ENCODE results near the gene NECTIN1.

Gene NECTIN1

DNA sequence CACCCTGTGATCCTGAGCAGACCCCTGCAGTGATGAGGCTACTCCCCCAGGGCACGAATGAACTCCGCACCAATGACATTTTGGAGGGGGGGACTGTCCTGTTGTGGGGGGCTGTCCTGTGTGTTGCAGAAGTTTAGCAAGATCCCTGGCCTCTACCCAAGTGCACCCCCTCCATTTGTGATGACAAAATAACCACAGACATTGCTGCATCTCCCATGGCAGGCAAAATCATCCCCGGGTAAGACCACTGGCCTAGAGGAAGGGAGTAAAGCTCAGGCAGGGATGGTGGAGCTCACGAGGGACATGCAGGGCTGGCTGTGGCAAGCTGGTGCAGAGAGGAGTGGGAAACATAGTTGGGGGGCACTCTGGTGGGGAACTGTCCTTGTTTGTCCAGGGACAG is 40.6 kb downstream of the NECTIN1 start:
- no peaks in the 10 kb centered on the region for H3K27me3 ChIP-seq (ENCODE audit: control insufficient read depth, insufficient read depth, low read length)
- H3K9me3 ChIP-seq (ENCODE audit: control insufficient read depth, insufficient read depth, low read length): no peaks in the 10 kb centered on the region
- H3K4me1 ChIP-seq (ENCODE audit: control insufficient read depth, insufficient read depth, low read length): peaks cover 52% of the 10 kb centered on the region
- H3K27ac ChIP-seq (ENCODE audit: low read depth, low read length): no peak overlapping the region
- no peaks in the 10 kb centered on the region for H3K36me3 ChIP-seq (ENCODE audit: control insufficient read depth, insufficient read depth, low read length)
- no peak overlapping the region for H3K4me3 ChIP-seq (ENCODE audit: low read depth, low read length)
- no peak overlapping the region for H3K9ac ChIP-seq (ENCODE audit: low read depth, low read length)

DNA sequence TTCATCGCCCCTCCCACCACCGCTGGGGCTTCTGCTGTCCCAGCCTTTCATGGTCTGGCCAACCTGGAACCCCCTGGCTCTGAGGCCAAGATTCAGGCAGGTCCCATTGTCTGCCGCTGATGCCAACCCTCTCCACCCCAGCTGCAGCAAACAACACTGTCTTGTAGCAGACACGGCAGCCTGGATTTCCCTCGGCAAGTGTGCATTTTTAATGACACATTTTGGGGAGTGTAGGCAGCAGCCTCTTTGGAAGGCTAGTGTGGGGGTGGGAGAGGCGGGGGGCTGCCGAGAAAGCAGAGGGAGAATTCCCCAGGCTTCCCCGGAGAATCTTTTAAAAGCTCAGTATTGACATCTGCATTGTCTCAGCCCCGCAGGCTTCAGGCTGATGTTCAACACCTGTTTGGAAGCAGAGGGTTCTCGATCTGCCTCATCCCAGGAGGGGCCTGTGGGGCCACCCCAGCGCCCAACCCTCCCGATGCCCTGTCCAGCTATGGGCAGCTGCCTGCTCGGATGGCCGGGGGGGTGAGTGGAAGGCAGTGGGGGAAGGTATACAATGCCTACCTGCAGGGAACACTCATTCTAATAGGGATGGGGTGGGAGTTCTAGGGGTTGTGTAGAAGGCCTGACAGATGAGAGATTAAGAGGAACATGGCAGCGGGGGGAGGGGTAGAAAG is 41.5 kb downstream of the NECTIN1 start:
- H3K36me3 ChIP-seq (ENCODE audit: control insufficient read depth, insufficient read depth, low read length): no peaks in the 10 kb centered on the region
- H3K9ac ChIP-seq (ENCODE audit: low read depth, low read length): no peak overlapping the region
- H3K4me3 ChIP-seq (ENCODE audit: low read depth, low read length): no peak overlapping the region
- no peaks in the 10 kb centered on the region for H3K9me3 ChIP-seq (ENCODE audit: control insufficient read depth, insufficient read depth, low read length)
- peaks cover 46% of the 10 kb centered on the region for H3K4me1 ChIP-seq (ENCODE audit: control insufficient read depth, insufficient read depth, low read length)
- no peaks in the 10 kb centered on the region for H3K27me3 ChIP-seq (ENCODE audit: control insufficient read depth, insufficient read depth, low read length)
- peak overlapping the region; percentile 15 for H3K27ac ChIP-seq (ENCODE audit: low read depth, low read length)

DNA sequence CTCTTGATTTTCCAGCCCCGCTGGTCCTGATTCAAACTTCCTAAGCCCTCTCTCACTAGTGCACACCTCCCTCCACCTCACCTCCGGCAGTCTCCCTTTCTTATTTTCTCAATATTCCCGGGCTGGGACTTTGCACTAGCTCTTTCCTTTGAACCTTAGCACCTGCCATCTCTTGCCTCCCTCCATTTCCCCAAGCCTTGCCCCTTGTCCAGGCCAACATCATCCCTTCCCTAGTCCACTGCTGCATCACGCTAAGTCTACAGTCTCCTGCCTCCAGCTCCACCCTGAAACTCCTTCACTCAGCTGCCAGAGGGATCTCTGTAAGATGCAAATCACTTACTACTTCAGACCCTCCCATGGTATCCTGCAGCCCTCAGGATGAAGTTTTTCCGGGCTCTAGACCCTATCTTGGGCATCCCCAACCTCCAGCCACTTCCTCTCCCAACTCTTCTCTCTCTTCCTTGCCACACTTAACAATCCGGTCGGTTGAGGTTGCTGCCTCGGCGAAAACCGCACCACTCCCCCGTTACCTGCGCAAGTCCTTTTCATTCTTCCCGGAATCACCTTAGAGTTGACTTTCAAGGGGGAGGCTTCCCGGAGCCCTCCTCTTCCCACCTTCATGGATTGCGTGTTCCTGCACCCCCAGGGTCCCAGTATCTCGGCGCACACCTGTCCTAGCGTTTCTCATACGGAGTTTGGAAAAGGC is 42.7 kb downstream of the NECTIN1 start:
- H3K9ac ChIP-seq (ENCODE audit: low read depth, low read length): no peak overlapping the region
- no peak overlapping the region for H3K27ac ChIP-seq (ENCODE audit: low read depth, low read length)
- no peak overlapping the region for H3K4me3 ChIP-seq (ENCODE audit: low read depth, low read length)
- no peaks in the 10 kb centered on the region for H3K36me3 ChIP-seq (ENCODE audit: control insufficient read depth, insufficient read depth, low read length)
- H3K27me3 ChIP-seq (ENCODE audit: control insufficient read depth, insufficient read depth, low read length): no peaks in the 10 kb centered on the region
- no peaks in the 10 kb centered on the region for H3K9me3 ChIP-seq (ENCODE audit: control insufficient read depth, insufficient read depth, low read length)
- H3K4me1 ChIP-seq (ENCODE audit: control insufficient read depth, insufficient read depth, low read length): peaks cover 34% of the 10 kb centered on the region

DNA sequence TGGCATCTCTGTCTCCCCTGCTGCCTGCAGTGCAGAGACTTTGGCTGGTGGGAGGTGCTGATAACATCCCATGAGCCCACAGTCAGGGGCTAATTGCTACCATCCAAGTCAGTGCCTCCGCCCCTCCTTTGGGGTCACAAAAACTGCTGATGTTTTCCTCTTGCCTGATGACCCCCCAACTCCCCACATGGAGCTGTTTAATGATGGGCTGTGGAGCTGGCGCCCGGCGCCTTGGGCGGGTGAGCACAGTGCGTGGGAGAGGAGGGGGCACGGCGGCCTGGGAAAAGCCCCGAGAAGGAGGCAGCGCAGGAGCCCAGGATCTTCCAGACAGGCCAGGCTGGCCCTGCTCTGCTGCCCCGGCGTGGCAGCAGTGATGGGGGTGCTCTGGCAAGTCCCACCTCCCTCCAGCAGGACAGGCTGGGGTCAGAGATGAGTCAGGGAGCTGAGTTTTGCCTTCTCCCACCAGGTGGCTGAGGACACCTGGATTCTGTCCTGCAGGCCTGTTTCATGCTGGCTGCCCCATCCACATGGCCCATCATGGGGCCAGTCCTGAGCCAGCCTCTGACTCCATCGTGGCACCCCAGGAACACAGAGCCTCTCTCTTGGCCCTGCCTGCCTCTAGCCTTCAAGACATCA is 43.8 kb downstream of the NECTIN1 start:
- Histone ChIP-seq H3K4me1 (ENCODE audit: control insufficient read depth, insufficient read depth, low read length) (peaks cover 29% of the 10 kb centered on the region), H3K9me3 (ENCODE audit: control insufficient read depth, insufficient read depth, low read length) (no peaks in the 10 kb centered on the region), H3K27me3 (ENCODE audit: control insufficient read depth, insufficient read depth, low read length) (no peaks in the 10 kb centered on the region), H3K9ac (ENCODE audit: low read depth, low read length) (no peak overlapping the region), H3K27ac (ENCODE audit: low read depth, low read length) (no peak overlapping the region), H3K4me3 (ENCODE audit: low read depth, low read length) (no peak overlapping the region), H3K36me3 (ENCODE audit: control insufficient read depth, insufficient read depth, low read length) (no peaks in the 10 kb centered on the region)

DNA sequence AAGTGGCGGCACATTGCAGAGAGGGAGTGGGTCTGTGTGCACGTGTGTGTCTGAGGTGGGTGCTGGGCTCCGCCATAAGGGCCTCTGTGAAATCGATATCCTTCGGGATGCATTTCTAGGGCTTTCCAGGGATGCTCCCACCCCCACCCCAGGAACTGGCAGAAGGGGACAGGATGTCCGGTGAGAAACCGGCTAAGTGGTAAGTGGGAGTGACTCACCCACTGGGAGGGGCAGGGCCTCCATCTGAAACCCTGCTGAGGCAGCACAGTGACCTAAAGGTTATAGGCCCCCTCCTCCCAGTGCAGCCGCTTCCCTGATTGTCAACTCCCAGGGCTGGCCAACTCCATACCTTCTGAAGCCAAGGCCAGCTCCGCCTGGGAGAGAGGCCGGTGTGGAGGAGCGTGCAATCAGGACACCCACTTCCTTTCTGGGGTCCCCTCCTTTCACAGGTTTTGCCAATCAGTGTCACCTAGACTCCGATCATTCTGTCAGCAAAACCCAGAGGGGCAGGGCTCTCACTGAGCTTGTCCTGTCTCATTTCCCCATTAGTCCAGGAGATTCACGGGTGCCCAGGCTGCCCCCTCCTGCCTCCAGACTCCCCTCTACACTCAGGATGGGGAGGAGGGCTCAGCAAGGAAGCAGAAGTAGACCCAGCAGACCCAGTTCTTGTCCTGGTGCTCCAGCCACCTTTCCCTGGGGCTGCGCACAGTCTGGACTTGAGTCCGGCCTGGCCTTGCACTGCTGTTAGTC is 44.5 kb downstream of the NECTIN1 start:
- no peaks in the 10 kb centered on the region for H3K9me3 ChIP-seq (ENCODE audit: control insufficient read depth, insufficient read depth, low read length)
- no peaks in the 10 kb centered on the region; the same call in 1 of the 2 replicates for H3K36me3 ChIP-seq (ENCODE audit: control insufficient read depth, insufficient read depth, low read length)
- peak overlapping the region; percentile 46 for H3K27ac ChIP-seq (ENCODE audit: low read depth, low read length)
- H3K27me3 ChIP-seq (ENCODE audit: control insufficient read depth, insufficient read depth, low read length): no peaks in the 10 kb centered on the region
- H3K9ac ChIP-seq (ENCODE audit: low read depth, low read length): no peak overlapping the region
- H3K4me1 ChIP-seq (ENCODE audit: control insufficient read depth, insufficient read depth, low read length): peaks cover 29% of the 10 kb centered on the region
- H3K4me3 ChIP-seq (ENCODE audit: low read depth, low read length): no peak overlapping the region

DNA sequence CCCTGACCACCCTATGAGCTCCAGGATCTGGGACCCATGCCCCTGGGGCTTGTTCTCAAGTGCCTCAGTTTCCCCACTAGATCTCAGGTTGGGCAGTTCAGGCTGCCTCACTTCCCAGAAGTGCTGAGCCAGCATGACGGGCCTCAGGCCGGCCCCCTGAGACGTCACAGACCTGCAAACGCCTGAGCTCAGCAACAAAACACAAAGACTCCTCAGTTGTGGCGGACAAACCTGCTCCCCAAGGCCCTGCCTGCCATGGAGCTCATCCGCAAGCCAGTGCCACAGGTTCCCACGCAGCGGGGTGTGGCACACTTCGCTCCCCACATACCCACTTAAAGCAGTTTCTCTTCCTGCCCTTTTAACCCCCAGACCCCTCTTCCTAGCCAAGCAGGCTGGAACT is 45.2 kb downstream of the NECTIN1 start:
- no peak overlapping the region for H3K4me3 ChIP-seq (ENCODE audit: low read depth, low read length)
- peaks cover 29% of the 10 kb centered on the region for H3K4me1 ChIP-seq (ENCODE audit: control insufficient read depth, insufficient read depth, low read length)
- peaks cover 3% of the 10 kb centered on the region; the same call in 1 of the 2 replicates for H3K9me3 ChIP-seq (ENCODE audit: control insufficient read depth, insufficient read depth, low read length)
- no peaks in the 10 kb centered on the region for H3K27me3 ChIP-seq (ENCODE audit: control insufficient read depth, insufficient read depth, low read length)
- H3K27ac ChIP-seq (ENCODE audit: low read depth, low read length): peak overlapping the region; percentile 46
- no peaks in the 10 kb centered on the region; the same call in 1 of the 2 replicates for H3K36me3 ChIP-seq (ENCODE audit: control insufficient read depth, insufficient read depth, low read length)
- H3K9ac ChIP-seq (ENCODE audit: low read depth, low read length): no peak overlapping the region

DNA sequence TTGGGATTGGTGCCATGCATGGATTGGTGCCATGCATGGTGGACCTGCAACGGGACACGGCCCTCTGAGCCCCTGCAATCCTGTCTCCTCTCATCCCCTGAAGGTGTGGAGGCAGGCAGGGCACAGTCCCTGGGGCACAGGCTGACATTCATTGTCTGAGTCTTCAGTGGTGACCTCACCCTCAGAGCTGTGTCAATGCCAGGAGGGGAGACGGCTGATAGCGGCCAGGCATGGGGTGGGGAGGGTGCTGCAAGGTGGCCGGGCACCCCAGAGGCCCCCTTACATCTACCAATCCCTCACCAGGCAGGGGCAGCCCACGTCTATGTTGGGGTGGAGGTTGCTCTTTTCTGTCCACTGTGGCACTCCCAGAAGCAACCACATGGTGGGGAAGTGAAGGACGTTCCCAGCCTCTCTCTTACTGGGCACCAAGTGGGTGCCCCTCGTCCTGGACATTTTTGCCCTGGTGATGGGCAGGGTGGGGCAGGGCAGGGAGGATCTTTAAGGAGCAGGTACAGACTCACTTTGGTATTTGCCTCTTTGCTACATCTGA is 47.6 kb downstream of the NECTIN1 start:
- Histone ChIP-seq H3K9ac (ENCODE audit: low read depth, low read length) (no peak overlapping the region), H3K27ac (ENCODE audit: low read depth, low read length) (no peak overlapping the region)

DNA sequence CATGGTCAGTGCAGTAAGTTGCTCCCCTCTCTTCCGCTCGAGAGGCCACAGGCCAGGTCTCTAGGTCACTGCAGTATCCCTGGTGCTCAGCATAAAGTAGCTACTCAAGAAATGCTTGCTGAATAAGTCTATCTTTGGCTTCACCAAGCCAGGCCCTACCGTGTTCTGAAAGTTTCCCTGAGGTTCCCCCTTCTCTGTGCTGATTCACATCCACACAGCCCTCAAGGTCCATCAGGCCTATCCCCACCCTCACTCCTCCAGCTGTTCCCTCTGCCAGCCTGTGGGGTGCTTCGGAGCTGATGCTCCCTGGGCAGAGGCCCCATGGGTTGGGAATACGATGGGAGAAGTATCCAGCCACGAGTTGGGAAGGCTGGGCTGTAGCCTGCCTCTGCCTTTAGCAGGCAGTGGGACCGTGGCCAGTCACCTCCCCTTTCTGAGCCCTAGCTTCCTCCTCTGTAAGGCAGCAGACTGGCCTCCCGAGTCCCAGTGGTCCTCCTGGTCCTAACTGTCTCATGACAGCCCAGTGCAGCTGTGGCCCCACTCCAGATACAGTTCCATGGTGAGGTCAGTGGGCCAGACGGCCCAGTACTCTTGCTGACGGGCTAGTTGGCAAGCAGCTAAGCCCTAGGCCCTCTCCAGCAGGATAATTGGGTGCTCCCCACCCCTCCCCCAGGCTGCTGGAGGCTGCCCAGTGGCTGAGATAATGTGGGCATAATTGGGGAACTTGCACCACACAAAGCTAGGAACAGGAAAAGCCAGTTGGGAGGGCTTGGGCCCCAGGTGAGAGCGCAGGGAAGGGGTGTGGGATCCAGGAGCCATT is 48.2 kb downstream of the NECTIN1 start:
- Histone ChIP-seq H3K27me3 (ENCODE audit: control insufficient read depth, insufficient read depth, low read length) (no peaks in the 10 kb centered on the region), H3K27ac (ENCODE audit: low read depth, low read length) (no peak overlapping the region), H3K9me3 (ENCODE audit: control insufficient read depth, insufficient read depth, low read length) (peaks cover 13% of the 10 kb centered on the region), H3K4me3 (ENCODE audit: low read depth, low read length) (no peak overlapping the region), H3K9ac (ENCODE audit: low read depth, low read length) (no peak overlapping the region), H3K36me3 (ENCODE audit: control insufficient read depth, insufficient read depth, low read length) (peaks cover 26% of the 10 kb centered on the region), H3K4me1 (ENCODE audit: control insufficient read depth, insufficient read depth, low read length) (peaks cover 13% of the 10 kb centered on the region; the same call in 1 of the 2 replicates)

More for the DNA sequence above, 47.6 kb downstream of the NECTIN1 start:
- Histone ChIP-seq H3K27me3 (ENCODE audit: control insufficient read depth, insufficient read depth, low read length) (no peaks in the 10 kb centered on the region), H3K4me3 (ENCODE audit: low read depth, low read length) (no peak overlapping the region), H3K36me3 (ENCODE audit: control insufficient read depth, insufficient read depth, low read length) (peaks cover 20% of the 10 kb centered on the region), H3K9me3 (ENCODE audit: control insufficient read depth, insufficient read depth, low read length) (peaks cover 13% of the 10 kb centered on the region), H3K4me1 (ENCODE audit: control insufficient read depth, insufficient read depth, low read length) (peaks cover 13% of the 10 kb centered on the region; the same call in 1 of the 2 replicates)

DNA sequence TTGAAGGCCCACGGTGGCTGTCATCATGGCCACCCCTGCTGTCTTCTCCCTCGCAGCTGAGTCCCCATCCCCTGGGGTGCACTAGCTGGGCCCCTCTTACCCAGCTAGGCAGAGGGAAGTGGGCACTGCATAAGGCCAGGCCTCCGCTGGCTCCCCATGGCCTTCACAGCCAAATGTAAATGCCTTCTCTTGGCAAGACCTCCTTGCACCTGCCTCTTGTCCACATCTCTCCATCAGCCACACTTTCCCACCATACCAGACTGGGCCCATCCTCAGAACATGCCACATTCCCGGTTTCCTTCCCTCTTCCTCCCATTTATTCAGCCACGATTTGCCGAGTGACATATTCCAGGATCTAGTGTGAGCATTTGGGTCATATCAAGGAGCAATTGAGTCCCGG is 49.7 kb downstream of the NECTIN1 start:
- no peak overlapping the region for H3K9ac ChIP-seq (ENCODE audit: low read depth, low read length)

DNA sequence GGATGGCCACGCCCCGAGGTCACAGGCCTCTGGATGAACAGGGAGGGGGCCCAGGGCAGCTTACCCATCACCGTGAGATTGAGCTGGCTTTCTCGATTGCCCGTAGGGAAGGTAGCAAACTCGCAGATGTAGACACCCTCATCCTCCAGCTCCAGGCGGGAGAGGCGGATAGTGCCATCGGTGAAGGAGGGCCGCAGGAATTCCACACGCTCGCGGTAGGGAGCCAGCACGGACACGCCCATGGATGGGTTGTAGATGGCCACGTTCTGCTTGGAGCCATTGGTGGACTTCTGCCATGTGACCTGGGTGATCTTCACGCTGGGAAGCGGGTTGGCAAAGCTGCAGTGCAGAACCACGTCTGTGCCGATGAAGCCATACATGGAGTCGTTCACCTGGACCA is 50.6 kb downstream of the NECTIN1 start:
- peaks cover 46% of the 10 kb centered on the region for H3K36me3 ChIP-seq (ENCODE audit: control insufficient read depth, insufficient read depth, low read length)

More for the DNA sequence above, 49.7 kb downstream of the NECTIN1 start:
- no peak overlapping the region for H3K4me3 ChIP-seq (ENCODE audit: low read depth, low read length)
- H3K36me3 ChIP-seq (ENCODE audit: control insufficient read depth, insufficient read depth, low read length): peaks cover 36% of the 10 kb centered on the region
- H3K9me3 ChIP-seq (ENCODE audit: control insufficient read depth, insufficient read depth, low read length): peaks cover 13% of the 10 kb centered on the region
- H3K27me3 ChIP-seq (ENCODE audit: control insufficient read depth, insufficient read depth, low read length): no peaks in the 10 kb centered on the region
- H3K27ac ChIP-seq (ENCODE audit: low read depth, low read length): no peak overlapping the region
- H3K4me1 ChIP-seq (ENCODE audit: control insufficient read depth, insufficient read depth, low read length): peaks cover 5% of the 10 kb centered on the region; the same call in 1 of the 2 replicates

More for the DNA sequence above, 50.6 kb downstream of the NECTIN1 start:
- Histone ChIP-seq H3K4me3 (ENCODE audit: low read depth, low read length) (no peak overlapping the region), H3K9ac (ENCODE audit: low read depth, low read length) (no peak overlapping the region), H3K27ac (ENCODE audit: low read depth, low read length) (no peak overlapping the region), H3K9me3 (ENCODE audit: control insufficient read depth, insufficient read depth, low read length) (peaks cover 13% of the 10 kb centered on the region), H3K27me3 (ENCODE audit: control insufficient read depth, insufficient read depth, low read length) (no peaks in the 10 kb centered on the region), H3K4me1 (ENCODE audit: control insufficient read depth, insufficient read depth, low read length) (no peaks in the 10 kb centered on the region)
